Vagina (tissue), 2 donors: ENCODE measurements around the gene MTNR1A.

Source experiments
- CTCF ChIP-seq, 3 experiments: fragments of 450-650 bp in 2 of 3; fragments of 200-600 bp in 1 of 3; sonication (generic) in 1 of 3; IDR thresholded peaks; one replicate each; pipeline ENCODE4 v1.5.1; 2017 to 2019; ENCODE audit warnings: antibody characterized with exemption in 3 of 3, mild to moderate bottlenecking in 2 of 3, moderate library complexity in 2 of 3
- POLR2A ChIP-seq, 2 donors: fragments of 450-650 bp; IDR thresholded peaks; one replicate each; pipeline ENCODE4 v1.6.1; 2017; ENCODE audit warnings: antibody characterized with exemption in 2 of 2, mild to moderate bottlenecking in 2 of 2, moderate library complexity in 2 of 2

GRCh38 chr4:186537843-186538521 is 17.4 kb downstream of the MTNR1A start:
- TF ChIP-seq CTCF (IDR thresholded peaks at IDR 0.05) = no peak
- no peak for TF ChIP-seq POLR2A (IDR thresholded peaks at IDR 0.05)
